ENCODE measurements around the gene MYADML2. TPM values are rescaled to one million over a fixed set of nuclear protein-coding genes. Genes with fewer than 3 reads are reported as not detected.

MYADML2 gene
- total and polyA plus RNA-seq, 4 donors, result 0.44 to 2.9 (median 2.1) TPM

- WGBS (ENCODE audit: insufficient coverage), result 90% methylated on average over 9 of the region's 9 CpGs
- H3K36me3 ChIP-seq (ENCODE audit: control insufficient read depth, insufficient read depth, low read length), result peaks cover 87% of the 10 kb centered on the region
Observed at GRCh38 chr17:81898885-81899284, 48.1 kb downstream of the MYADML2 start.

GRCh38 chr17:81898029-81898866, 48.8 kb downstream of the MYADML2 start:
- Histone ChIP-seq H3K4me3 (ENCODE audit: low read depth, low read length) (no peak overlapping the region), H3K4me1 (ENCODE audit: control insufficient read depth, insufficient read depth, low read length) (peaks cover 19% of the 10 kb centered on the region), H3K27ac (ENCODE audit: low read depth, low read length) (no peak overlapping the region), H3K36me3 (ENCODE audit: control insufficient read depth, insufficient read depth, low read length) (peaks cover 84% of the 10 kb centered on the region), H3K9me3 (ENCODE audit: control insufficient read depth, insufficient read depth, low read length) (no peaks in the 10 kb centered on the region), H3K27me3 (ENCODE audit: control insufficient read depth, insufficient read depth, low read length) (peaks cover 3% of the 10 kb centered on the region)
- DNase-seq (ENCODE audit: low read depth in 4 of 6, low spot score in 6 of 6), result no peak
- WGBS (ENCODE audit: insufficient coverage), result 93% methylated on average over 19 of the region's 19 CpGs

More at GRCh38 chr17:81898885-81899284, 48.1 kb downstream of the MYADML2 start:
- peaks cover 21% of the 10 kb centered on the region for H3K4me1 ChIP-seq (ENCODE audit: control insufficient read depth, insufficient read depth, low read length)
- H3K27ac ChIP-seq (ENCODE audit: low read depth, low read length), result no peak overlapping the region
- no peaks in the 10 kb centered on the region for H3K9me3 ChIP-seq (ENCODE audit: control insufficient read depth, insufficient read depth, low read length)
- H3K27me3 ChIP-seq (ENCODE audit: control insufficient read depth, insufficient read depth, low read length), result peaks cover 3% of the 10 kb centered on the region
- no peak for DNase-seq (ENCODE audit: low read depth in 4 of 6, low spot score in 6 of 6)
- H3K4me3 ChIP-seq (ENCODE audit: low read depth, low read length), result no peak overlapping the region

- Histone ChIP-seq H3K4me1 (ENCODE audit: control insufficient read depth, insufficient read depth, low read length) (peaks cover 13% of the 10 kb centered on the region), H3K36me3 (ENCODE audit: control insufficient read depth, insufficient read depth, low read length) (peaks cover 69% of the 10 kb centered on the region), H3K27me3 (ENCODE audit: control insufficient read depth, insufficient read depth, low read length) (no peaks in the 10 kb centered on the region), H3K4me3 (ENCODE audit: low read depth, low read length) (no peak overlapping the region), H3K27ac (ENCODE audit: low read depth, low read length) (no peak overlapping the region), H3K9me3 (ENCODE audit: control insufficient read depth, insufficient read depth, low read length) (no peaks in the 10 kb centered on the region)
- 99% methylated on average over 7 of the region's 11 CpGs for WGBS (ENCODE audit: insufficient coverage)
- no peak for DNase-seq (ENCODE audit: low read depth in 4 of 6, low spot score in 6 of 6)
Observed at GRCh38 chr17:81895400-81895799, 51.6 kb downstream of the MYADML2 start.

- no peak for DNase-seq (ENCODE audit: low read depth in 4 of 6, low spot score in 6 of 6)
- no peaks in the 10 kb centered on the region for H3K27me3 ChIP-seq (ENCODE audit: control insufficient read depth, insufficient read depth, low read length)
- under 1% methylated on average over 40 of the region's 40 CpGs for WGBS (ENCODE audit: insufficient coverage)
- H3K36me3 ChIP-seq (ENCODE audit: control insufficient read depth, insufficient read depth, low read length), result peaks cover 70% of the 10 kb centered on the region
- no peak overlapping the region for H3K27ac ChIP-seq (ENCODE audit: low read depth, low read length)
- peak overlapping the region; percentile 51 for H3K4me3 ChIP-seq (ENCODE audit: low read depth, low read length)
- H3K9me3 ChIP-seq (ENCODE audit: control insufficient read depth, insufficient read depth, low read length), result no peaks in the 10 kb centered on the region
- peaks cover 24% of the 10 kb centered on the region for H3K4me1 ChIP-seq (ENCODE audit: control insufficient read depth, insufficient read depth, low read length)
Observed at GRCh38 chr17:81891303-81891552, 55.8 kb downstream of the MYADML2 start.

- Histone ChIP-seq H3K27ac (ENCODE audit: low read depth, low read length) (peak overlapping the region; percentile 3), H3K4me1 (ENCODE audit: control insufficient read depth, insufficient read depth, low read length) (peaks cover 24% of the 10 kb centered on the region), H3K4me3 (ENCODE audit: low read depth, low read length) (peak overlapping the region; percentile 51), H3K36me3 (ENCODE audit: control insufficient read depth, insufficient read depth, low read length) (peaks cover 71% of the 10 kb centered on the region), H3K27me3 (ENCODE audit: control insufficient read depth, insufficient read depth, low read length) (no peaks in the 10 kb centered on the region), H3K9me3 (ENCODE audit: control insufficient read depth, insufficient read depth, low read length) (no peaks in the 10 kb centered on the region)
- 10% methylated on average over 65 of the region's 69 CpGs for WGBS (ENCODE audit: insufficient coverage)
- no peak for DNase-seq (ENCODE audit: low read depth in 4 of 6, low spot score in 6 of 6)
Observed at GRCh38 chr17:81890447-81891302, 56.4 kb downstream of the MYADML2 start.

Other genes starting within 250 kb of the MYADML2 start
- gene MRPL12, start 243.9 kb downstream of the MYADML2 start, total RNA-seq, result 10 to 100 TPM in 1 of 2 donors, 1 to 10 TPM in 1; 9.2 to 10.7 TPM
- gene MRPL12, start 243.9 kb downstream of the MYADML2 start, polyA plus RNA-seq (ENCODE audit: insufficient read length in 2 of 2), result 10 to 100 TPM; 74.5 to 76.0 TPM
- gene SLC25A10, start 234.9 kb downstream of the MYADML2 start, total RNA-seq, result 10 to 100 TPM in 1 of 2 donors, 1 to 10 TPM in 1; 6.1 to 10.4 TPM
- 10 to 100 TPM; 14.1 to 15.2 TPM for gene SLC25A10, start 234.9 kb downstream of the MYADML2 start, polyA plus RNA-seq (ENCODE audit: insufficient read length in 2 of 2)
- gene GCGR, start 143.1 kb downstream of the MYADML2 start, total RNA-seq, result under 1 TPM; 0.50 to 0.99 TPM
- gene GCGR, start 143.1 kb downstream of the MYADML2 start, polyA plus RNA-seq (ENCODE audit: insufficient read length in 2 of 2), result 1 to 10 TPM in 1 of 2 donors, not detected in 1; 1.3 TPM
- gene MCRIP1, start 113.9 kb downstream of the MYADML2 start, total RNA-seq, result 100 to 1,000 TPM in 1 of 2 donors, 10 to 100 TPM in 1; 51.0 to 146 TPM
- gene MCRIP1, start 113.9 kb downstream of the MYADML2 start, polyA plus RNA-seq (ENCODE audit: insufficient read length in 2 of 2), result 100 to 1,000 TPM; 216 to 234 TPM
- gene PPP1R27, start 112.2 kb downstream of the MYADML2 start, total RNA-seq, result under 1 TPM in 1 of 2 donors, not detected in 1; 0.17 TPM
- under 1 TPM in 1 of 2 donors, not detected in 1; 0.18 TPM for gene PPP1R27, start 112.2 kb downstream of the MYADML2 start, polyA plus RNA-seq (ENCODE audit: insufficient read length in 2 of 2)
- 100 to 1,000 TPM; 143 to 443 TPM for gene P4HB, start 86.7 kb downstream of the MYADML2 start, total RNA-seq
- 100 to 1,000 TPM; 254 to 311 TPM for gene P4HB, start 86.7 kb downstream of the MYADML2 start, polyA plus RNA-seq (ENCODE audit: insufficient read length in 2 of 2)
- gene ARHGDIA, start 75.9 kb downstream of the MYADML2 start, total RNA-seq, result 100 to 1,000 TPM in 1 of 2 donors, 10 to 100 TPM in 1; 46.6 to 158 TPM
- 100 to 1,000 TPM; 318 to 319 TPM for gene ARHGDIA, start 75.9 kb downstream of the MYADML2 start, polyA plus RNA-seq (ENCODE audit: insufficient read length in 2 of 2)
- 10 to 100 TPM; 54.6 to 77.1 TPM for gene ALYREF, start 55.6 kb downstream of the MYADML2 start, total RNA-seq
- 10 to 100 TPM; 77.4 to 84.5 TPM for gene ALYREF, start 55.6 kb downstream of the MYADML2 start, polyA plus RNA-seq (ENCODE audit: insufficient read length in 2 of 2)
- 100 to 1,000 TPM in 1 of 2 donors, 10 to 100 TPM in 1; 53.8 to 120 TPM for gene ANAPC11, start 55.5 kb downstream of the MYADML2 start, total RNA-seq
- gene ANAPC11, start 55.5 kb downstream of the MYADML2 start, polyA plus RNA-seq (ENCODE audit: insufficient read length in 2 of 2), result 100 to 1,000 TPM; 142 to 144 TPM
- gene NPB, start 45.0 kb downstream of the MYADML2 start, total RNA-seq, result 1 to 10 TPM; 1.1 to 4.4 TPM
- 1 to 10 TPM; 2.1 to 3.8 TPM for gene NPB, start 45.0 kb downstream of the MYADML2 start, polyA plus RNA-seq (ENCODE audit: insufficient read length in 2 of 2)
- gene PCYT2, start 35.8 kb downstream of the MYADML2 start, total RNA-seq, result 10 to 100 TPM; 31.4 to 36.4 TPM
- gene PCYT2, start 35.8 kb downstream of the MYADML2 start, polyA plus RNA-seq (ENCODE audit: insufficient read length in 2 of 2), result 10 to 100 TPM; 62.9 to 67.4 TPM
- 10 to 100 TPM in 1 of 2 donors, 1 to 10 TPM in 1; 5.8 to 11.8 TPM for gene SIRT7, start 29.1 kb downstream of the MYADML2 start, total RNA-seq
- 10 to 100 TPM; 18.9 to 24.2 TPM for gene SIRT7, start 29.1 kb downstream of the MYADML2 start, polyA plus RNA-seq (ENCODE audit: insufficient read length in 2 of 2)
- 10 to 100 TPM; 10.8 to 13.0 TPM for gene MAFG, start 19.5 kb downstream of the MYADML2 start, total RNA-seq
- gene MAFG, start 19.5 kb downstream of the MYADML2 start, polyA plus RNA-seq (ENCODE audit: insufficient read length in 2 of 2), result 10 to 100 TPM; 21.5 to 24.2 TPM
- 10 to 100 TPM; 37.0 to 52.0 TPM for gene PYCR1, start 9.9 kb downstream of the MYADML2 start, total RNA-seq
- gene PYCR1, start 9.9 kb downstream of the MYADML2 start, polyA plus RNA-seq (ENCODE audit: insufficient read length in 2 of 2), result 10 to 100 TPM; 47.2 to 56.8 TPM
- gene NOTUM, start 14.0 kb upstream of the MYADML2 start, total RNA-seq, result 1 to 10 TPM in 1 of 2 donors, under 1 TPM in 1; 0.89 to 3.0 TPM
- 1 to 10 TPM in 1 of 2 donors, under 1 TPM in 1; 0.82 to 1.4 TPM for gene NOTUM, start 14.0 kb upstream of the MYADML2 start, polyA plus RNA-seq (ENCODE audit: insufficient read length in 2 of 2)
- gene ASPSCR1, start 30.4 kb upstream of the MYADML2 start, total RNA-seq, result 10 to 100 TPM; 22.3 to 42.8 TPM
- gene ASPSCR1, start 30.4 kb upstream of the MYADML2 start, polyA plus RNA-seq (ENCODE audit: insufficient read length in 2 of 2), result 10 to 100 TPM; 38.9 to 53.7 TPM
- gene CENPX, start 75.6 kb upstream of the MYADML2 start, total RNA-seq, result 10 to 100 TPM; 37.0 to 56.3 TPM
- gene CENPX, start 75.6 kb upstream of the MYADML2 start, polyA plus RNA-seq (ENCODE audit: insufficient read length in 2 of 2), result 10 to 100 TPM; 70.4 to 71.9 TPM
- gene LRRC45, start 76.1 kb upstream of the MYADML2 start, total RNA-seq, result 10 to 100 TPM in 1 of 2 donors, 1 to 10 TPM in 1; 8.2 to 16.9 TPM
- gene LRRC45, start 76.1 kb upstream of the MYADML2 start, polyA plus RNA-seq (ENCODE audit: insufficient read length in 2 of 2), result 10 to 100 TPM; 22.1 to 26.4 TPM
- 10 to 100 TPM; 51.7 to 58.4 TPM for gene RAC3, start 84.4 kb upstream of the MYADML2 start, total RNA-seq
- 100 to 1,000 TPM; 212 to 214 TPM for gene RAC3, start 84.4 kb upstream of the MYADML2 start, polyA plus RNA-seq (ENCODE audit: insufficient read length in 2 of 2)
- 10 to 100 TPM; 44.3 to 94.5 TPM for gene DCXR, start 90.5 kb upstream of the MYADML2 start, total RNA-seq
- gene DCXR, start 90.5 kb upstream of the MYADML2 start, polyA plus RNA-seq (ENCODE audit: insufficient read length in 2 of 2), result 100 to 1,000 TPM; 144 to 145 TPM
- 10 to 100 TPM; 19.5 to 36.7 TPM for gene RFNG, start 104.6 kb upstream of the MYADML2 start, total RNA-seq
- gene RFNG, start 104.6 kb upstream of the MYADML2 start, polyA plus RNA-seq (ENCODE audit: insufficient read length in 2 of 2), result 10 to 100 TPM; 61.8 to 75.2 TPM
- 100 to 1,000 TPM in 1 of 2 donors, 10 to 100 TPM in 1; 63.4 to 125 TPM for gene GPS1, start 104.7 kb upstream of the MYADML2 start, total RNA-seq
- gene GPS1, start 104.7 kb upstream of the MYADML2 start, polyA plus RNA-seq (ENCODE audit: insufficient read length in 2 of 2), result 100 to 1,000 TPM; 151 to 165 TPM
- gene DUS1L, start 118.6 kb upstream of the MYADML2 start, total RNA-seq, result 10 to 100 TPM; 18.9 to 48.8 TPM
- gene DUS1L, start 118.6 kb upstream of the MYADML2 start, polyA plus RNA-seq (ENCODE audit: insufficient read length in 2 of 2), result 10 to 100 TPM; 66.6 to 85.1 TPM
- gene FASN, start 151.0 kb upstream of the MYADML2 start, total RNA-seq, result 10 to 100 TPM; 57.7 to 58.3 TPM
- gene FASN, start 151.0 kb upstream of the MYADML2 start, polyA plus RNA-seq (ENCODE audit: insufficient read length in 2 of 2), result 100 to 1,000 TPM; 163 to 184 TPM